WTC11 (cell line): ENCODE measurements around the gene TMEM239. TPM values are rescaled to one million over a fixed set of nuclear protein-coding genes. Genes with fewer than 3 reads are reported as not detected.

Source experiments
- ATAC-seq: fragments of 200-7000 bp; cut with Tn5 transposase; 2 replicates; pipeline ENCODE4 v1.10.0; 2021; ENCODE audit warnings: mild to moderate bottlenecking, moderate library complexity
- CTCF ChIA-PET: fragments of 300-600 bp; sonication (Branson Sonifier 250); formaldehyde crosslinking; loops from one replicate; lab custom pipeline; 2021; ENCODE audit warnings: antibody characterized with exemption; lab: Charles Lee
- POLR2A ChIA-PET: fragments of 350-600 bp; sonication (Branson Sonifier 250); formaldehyde crosslinking; loops from one replicate; lab custom pipeline; 2021; ENCODE audit warnings: antibody characterized with exemption; lab: Charles Lee
- DNase-seq: peaks from one replicate; pipeline ENCODE4 v3.0.0; 2021; ENCODE audit warnings: low spot score
- H3K27ac Mint-ChIP-seq: 2 replicates; pipeline ENCODE4 v1.8.0; 2021; ENCODE audit warnings: mixed read lengths
- H3K27me3 Mint-ChIP-seq: 2 replicates; pipeline ENCODE4 v1.8.0; 2021; ENCODE audit warnings: low read depth, mild to moderate bottlenecking, moderate library complexity, mixed read lengths
- H3K36me3 Mint-ChIP-seq: 2 replicates; pipeline ENCODE4 v1.8.0; 2021; ENCODE audit warnings: mixed read lengths
- H3K4me1 Mint-ChIP-seq: 2 replicates; pipeline ENCODE4 v1.8.0; 2022; ENCODE audit warnings: mixed read lengths
- H3K4me3 Mint-ChIP-seq: 2 replicates; pipeline ENCODE4 v1.8.0; 2021; ENCODE audit warnings: mild to moderate bottlenecking, moderate library complexity, mixed read lengths
- H3K9me3 Mint-ChIP-seq: 2 replicates; pipeline ENCODE4 v1.8.0; 2021; ENCODE audit warnings: mixed read lengths
- EMX1 ChIP-seq: fragments of 250-450 bp; sonication (Bioruptor Pico); IDR thresholded peaks from 2 replicates; pipeline ENCODE4 v1.8.0; 2021; ENCODE audit warnings: mild to moderate bottlenecking
- RELA ChIP-seq: sonication (generic); formaldehyde crosslinking; IDR thresholded peaks from 2 replicates; pipeline ENCODE4 v1.8.1; 2022; ENCODE audit warnings: missing genetic modification reagents, mild to moderate bottlenecking, borderline replicate concordance
- TEAD4 ChIP-seq: sonication (generic); formaldehyde crosslinking; IDR thresholded peaks from 2 replicates; pipeline ENCODE4 v1.8.0; 2022; ENCODE audit warnings: mild to moderate bottlenecking, missing genetic modification reagents
- ZBTB21 ChIP-seq: sonication (generic); formaldehyde crosslinking; IDR thresholded peaks from 2 replicates; pipeline ENCODE4 v1.8.1; 2023; ENCODE audit warnings: mild to moderate bottlenecking, missing genetic modification reagents, borderline replicate concordance
- ZNF219 ChIP-seq: sonication (generic); formaldehyde crosslinking; IDR thresholded peaks from 2 replicates; pipeline ENCODE4 v1.8.0; 2023; ENCODE audit warnings: missing genetic modification reagents, mild to moderate bottlenecking, borderline replicate concordance
- ZNF281 ChIP-seq: sonication (generic); formaldehyde crosslinking; IDR thresholded peaks from 2 replicates; pipeline ENCODE4 v1.8.0; 2023; ENCODE audit warnings: mild to moderate bottlenecking, missing genetic modification reagents
- ZNF317 ChIP-seq: sonication (generic); formaldehyde crosslinking; IDR thresholded peaks from 2 replicates; pipeline ENCODE4 v1.8.1; 2023; ENCODE audit warnings: low read depth, mild to moderate bottlenecking, moderate library complexity, missing genetic modification reagents, borderline replicate concordance
- ZNF671 ChIP-seq: fragments of 250-450 bp; sonication (Bioruptor Pico); IDR thresholded peaks from 2 replicates; pipeline ENCODE4 v1.8.0; 2021; ENCODE audit warnings: mild to moderate bottlenecking
- total RNA-seq: library from RNA; stranded (reverse); gene quantifications from 3 replicates; pipeline ENCODE4 v1.2.3, GENCODE V29; 2021
- TF ChIP-seq, protein P1 (sequence below): sonication (generic); formaldehyde crosslinking; IDR thresholded peaks from 2 replicates; pipeline ENCODE4 v1.8.1; 2022; ENCODE audit warnings: missing genetic modification reagents, borderline replicate concordance
- TF ChIP-seq, protein P2 (sequence below): fragments of 250-450 bp; sonication (Bioruptor Pico); IDR thresholded peaks from 2 replicates; pipeline ENCODE4 v1.9.0; 2021; ENCODE audit warnings: mild to moderate bottlenecking
- TF ChIP-seq, protein P3 (sequence below): fragments of 250-450 bp; sonication (Bioruptor Pico); IDR thresholded peaks from 2 replicates; pipeline ENCODE4 v1.9.0; 2021; ENCODE audit warnings: mild to moderate bottlenecking
- TF ChIP-seq, protein P4 (sequence below): sonication (generic); formaldehyde crosslinking; IDR thresholded peaks from 2 replicates; pipeline ENCODE4 v1.8.1; 2022; ENCODE audit warnings: mild to moderate bottlenecking, moderate library complexity, missing genetic modification reagents
- TF ChIP-seq, protein P5 (sequence below): sonication (generic); formaldehyde crosslinking; IDR thresholded peaks from 2 replicates; pipeline ENCODE4 v1.8.0; 2022; ENCODE audit warnings: missing genetic modification reagents

The TMEM239 gene
- total RNA-seq, 1 experiment from 2014 or later = not detected

GRCh38 chr20:2859330-2860121 lies 43.4 kb downstream of the TMEM239 start:
- no peaks in the 10 kb centered on the region for H3K27me3 Mint-ChIP-seq
- H3K4me3 Mint-ChIP-seq = no peak overlapping the region
- H3K9me3 Mint-ChIP-seq = no peaks in the 10 kb centered on the region
- H3K4me1 Mint-ChIP-seq = no peaks in the 10 kb centered on the region
- ChIA-PET POLR2A (no interaction called here), CTCF (interaction anchor here (2.0 kb wide), 1 partner anchor 107 kb away, joined by 5 read pairs; no protein-coding TSS in a partner anchor)
- ATAC-seq (no peak), DNase-seq (no peak)
- no peak overlapping the region for H3K27ac Mint-ChIP-seq
- TF ChIP-seq ZNF219 (CRISPR knock-in tag) = no peak
- no peak for TF ChIP-seq ZNF317 (CRISPR knock-in tag)
- TF ChIP-seq, protein P1, sequence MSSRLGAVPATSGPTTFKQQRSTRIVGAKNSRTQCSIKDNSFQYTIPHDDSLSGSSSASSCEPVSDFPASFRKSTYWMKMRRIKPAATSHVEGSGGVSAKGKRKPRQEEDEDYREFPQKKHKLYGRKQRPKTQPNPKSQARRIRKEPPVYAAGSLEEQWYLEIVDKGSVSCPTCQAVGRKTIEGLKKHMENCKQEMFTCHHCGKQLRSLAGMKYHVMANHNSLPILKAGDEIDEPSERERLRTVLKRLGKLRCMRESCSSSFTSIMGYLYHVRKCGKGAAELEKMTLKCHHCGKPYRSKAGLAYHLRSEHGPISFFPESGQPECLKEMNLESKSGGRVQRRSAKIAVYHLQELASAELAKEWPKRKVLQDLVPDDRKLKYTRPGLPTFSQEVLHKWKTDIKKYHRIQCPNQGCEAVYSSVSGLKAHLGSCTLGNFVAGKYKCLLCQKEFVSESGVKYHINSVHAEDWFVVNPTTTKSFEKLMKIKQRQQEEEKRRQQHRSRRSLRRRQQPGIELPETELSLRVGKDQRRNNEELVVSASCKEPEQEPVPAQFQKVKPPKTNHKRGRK = no peak
- TF ChIP-seq TEAD4 (CRISPR knock-in tag) = no peak
- no peak for TF ChIP-seq ZNF671
- no peak for TF ChIP-seq ZNF281
- TF ChIP-seq ZBTB21 (CRISPR knock-in tag) = no peak
- no peak for TF ChIP-seq RELA
- TF ChIP-seq, protein P2, sequence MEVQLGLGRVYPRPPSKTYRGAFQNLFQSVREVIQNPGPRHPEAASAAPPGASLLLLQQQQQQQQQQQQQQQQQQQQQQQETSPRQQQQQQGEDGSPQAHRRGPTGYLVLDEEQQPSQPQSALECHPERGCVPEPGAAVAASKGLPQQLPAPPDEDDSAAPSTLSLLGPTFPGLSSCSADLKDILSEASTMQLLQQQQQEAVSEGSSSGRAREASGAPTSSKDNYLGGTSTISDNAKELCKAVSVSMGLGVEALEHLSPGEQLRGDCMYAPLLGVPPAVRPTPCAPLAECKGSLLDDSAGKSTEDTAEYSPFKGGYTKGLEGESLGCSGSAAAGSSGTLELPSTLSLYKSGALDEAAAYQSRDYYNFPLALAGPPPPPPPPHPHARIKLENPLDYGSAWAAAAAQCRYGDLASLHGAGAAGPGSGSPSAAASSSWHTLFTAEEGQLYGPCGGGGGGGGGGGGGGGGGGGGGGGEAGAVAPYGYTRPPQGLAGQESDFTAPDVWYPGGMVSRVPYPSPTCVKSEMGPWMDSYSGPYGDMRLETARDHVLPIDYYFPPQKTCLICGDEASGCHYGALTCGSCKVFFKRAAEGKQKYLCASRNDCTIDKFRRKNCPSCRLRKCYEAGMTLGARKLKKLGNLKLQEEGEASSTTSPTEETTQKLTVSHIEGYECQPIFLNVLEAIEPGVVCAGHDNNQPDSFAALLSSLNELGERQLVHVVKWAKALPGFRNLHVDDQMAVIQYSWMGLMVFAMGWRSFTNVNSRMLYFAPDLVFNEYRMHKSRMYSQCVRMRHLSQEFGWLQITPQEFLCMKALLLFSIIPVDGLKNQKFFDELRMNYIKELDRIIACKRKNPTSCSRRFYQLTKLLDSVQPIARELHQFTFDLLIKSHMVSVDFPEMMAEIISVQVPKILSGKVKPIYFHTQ (CRISPR knock-in tag) = no peak
- no peak for TF ChIP-seq EMX1 (CRISPR knock-in tag)
- TF ChIP-seq, protein P3, sequence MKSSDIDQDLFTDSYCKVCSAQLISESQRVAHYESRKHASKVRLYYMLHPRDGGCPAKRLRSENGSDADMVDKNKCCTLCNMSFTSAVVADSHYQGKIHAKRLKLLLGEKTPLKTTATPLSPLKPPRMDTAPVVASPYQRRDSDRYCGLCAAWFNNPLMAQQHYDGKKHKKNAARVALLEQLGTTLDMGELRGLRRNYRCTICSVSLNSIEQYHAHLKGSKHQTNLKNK = no peak
- TF ChIP-seq, protein P4, sequence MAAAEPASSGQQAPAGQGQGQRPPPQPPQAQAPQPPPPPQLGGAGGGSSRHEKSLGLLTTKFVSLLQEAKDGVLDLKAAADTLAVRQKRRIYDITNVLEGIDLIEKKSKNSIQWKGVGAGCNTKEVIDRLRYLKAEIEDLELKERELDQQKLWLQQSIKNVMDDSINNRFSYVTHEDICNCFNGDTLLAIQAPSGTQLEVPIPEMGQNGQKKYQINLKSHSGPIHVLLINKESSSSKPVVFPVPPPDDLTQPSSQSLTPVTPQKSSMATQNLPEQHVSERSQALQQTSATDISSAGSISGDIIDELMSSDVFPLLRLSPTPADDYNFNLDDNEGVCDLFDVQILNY = no peak
- TF ChIP-seq, protein P5, sequence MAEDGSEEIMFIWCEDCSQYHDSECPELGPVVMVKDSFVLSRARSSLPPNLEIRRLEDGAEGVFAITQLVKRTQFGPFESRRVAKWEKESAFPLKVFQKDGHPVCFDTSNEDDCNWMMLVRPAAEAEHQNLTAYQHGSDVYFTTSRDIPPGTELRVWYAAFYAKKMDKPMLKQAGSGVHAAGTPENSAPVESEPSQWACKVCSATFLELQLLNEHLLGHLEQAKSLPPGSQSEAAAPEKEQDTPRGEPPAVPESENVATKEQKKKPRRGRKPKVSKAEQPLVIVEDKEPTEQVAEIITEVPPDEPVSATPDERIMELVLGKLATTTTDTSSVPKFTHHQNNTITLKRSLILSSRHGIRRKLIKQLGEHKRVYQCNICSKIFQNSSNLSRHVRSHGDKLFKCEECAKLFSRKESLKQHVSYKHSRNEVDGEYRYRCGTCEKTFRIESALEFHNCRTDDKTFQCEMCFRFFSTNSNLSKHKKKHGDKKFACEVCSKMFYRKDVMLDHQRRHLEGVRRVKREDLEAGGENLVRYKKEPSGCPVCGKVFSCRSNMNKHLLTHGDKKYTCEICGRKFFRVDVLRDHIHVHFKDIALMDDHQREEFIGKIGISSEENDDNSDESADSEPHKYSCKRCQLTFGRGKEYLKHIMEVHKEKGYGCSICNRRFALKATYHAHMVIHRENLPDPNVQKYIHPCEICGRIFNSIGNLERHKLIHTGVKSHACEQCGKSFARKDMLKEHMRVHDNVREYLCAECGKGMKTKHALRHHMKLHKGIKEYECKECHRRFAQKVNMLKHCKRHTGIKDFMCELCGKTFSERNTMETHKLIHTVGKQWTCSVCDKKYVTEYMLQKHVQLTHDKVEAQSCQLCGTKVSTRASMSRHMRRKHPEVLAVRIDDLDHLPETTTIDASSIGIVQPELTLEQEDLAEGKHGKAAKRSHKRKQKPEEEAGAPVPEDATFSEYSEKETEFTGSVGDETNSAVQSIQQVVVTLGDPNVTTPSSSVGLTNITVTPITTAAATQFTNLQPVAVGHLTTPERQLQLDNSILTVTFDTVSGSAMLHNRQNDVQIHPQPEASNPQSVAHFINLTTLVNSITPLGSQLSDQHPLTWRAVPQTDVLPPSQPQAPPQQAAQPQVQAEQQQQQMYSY (CRISPR knock-in tag) = no peak
- TF ChIP-seq, all 79 proteins: peak for 0
- no peaks in the 10 kb centered on the region for H3K36me3 Mint-ChIP-seq
